A549 (cell line): ENCODE measurements around the gene AGR3. TPM values are rescaled to one million over a fixed set of nuclear protein-coding genes. Genes with fewer than 3 reads are reported as not detected.

Experiments used
- ATAC-seq, 2 experiments: fragments of 200-7000 bp in 1 of 2; fragments of >200 bp in 1 of 2; cut with Nextera tagmentation in 1 of 2; cut with Tn5 transposase in 1 of 2; 3 replicates each; pipeline versions ENCODE4 v1.8.0 to v1.9.1; 2018 to 2020; ENCODE audit warnings: mild to moderate bottlenecking in 1 of 2, moderate library complexity in 1 of 2
- CTCF ChIA-PET: fragments of 300-600 bp; sonication (Branson Sonifier 250); formaldehyde crosslinking; extraction: SDS; loops from one replicate; lab custom pipeline; 2021; ENCODE audit warnings: antibody characterized with exemption, inconsistent platforms; lab: Yijun Ruan, JAX
- POLR2A ChIA-PET: fragments of 350-600 bp; formaldehyde crosslinking; extraction: SDS; loops from one replicate; lab custom pipeline; 2021; ENCODE audit warnings: antibody characterized with exemption, inconsistent platforms; lab: Yijun Ruan, JAX
- DNase-seq, 2 experiments: peaks; one replicate each; pipeline versions ENCODE4 v3.0.0 to v3.0.0-alpha.2; 2011 to 2016; ENCODE audit warnings: low read depth in 1 of 2, low spot score in 1 of 2
- FAIRE-seq: peaks from 2 replicates; lab custom pipeline; 2011; peaks lifted over from hg19 to GRCh38; lab: Jason Lieb, UNC
- H3K27ac ChIP-seq, 2 experiments: fragments of >200 bp; sonication (Bioruptor Twin); formaldehyde crosslinking; 3 replicates each; pipeline ENCODE4 v1.5.1; 2016 to 2017
- H3K4me1 ChIP-seq: fragments of >200 bp; sonication (Bioruptor Twin); formaldehyde crosslinking; 3 replicates; pipeline ENCODE4 v1.6.1; 2016
- H3K4me2 ChIP-seq: fragments of >200 bp; sonication (Bioruptor Twin); formaldehyde crosslinking; 3 replicates; pipeline ENCODE4 v1.6.1; 2016
- H3K4me3 ChIP-seq: fragments of >200 bp; sonication (Bioruptor Twin); formaldehyde crosslinking; 3 replicates; pipeline ENCODE4 v1.5.1; 2016
- H3K9me3 ChIP-seq: fragments of >200 bp; sonication (Bioruptor Twin); formaldehyde crosslinking; 3 replicates; pipeline ENCODE4 v1.6.1; 2016
- CBX2 ChIP-seq: fragments of 200-600 bp; sonication (generic); IDR thresholded peaks from 2 replicates; pipeline ENCODE4 v1.6.1; 2016; ENCODE audit warnings: low read depth, mild to moderate bottlenecking, borderline replicate concordance
- CHD4 ChIP-seq: fragments of 200-600 bp; sonication (generic); IDR thresholded peaks from 2 replicates; pipeline ENCODE4 v1.6.1; 2016; ENCODE audit warnings: antibody characterized with exemption, mild to moderate bottlenecking, borderline replicate concordance
- EHMT2 ChIP-seq: fragments of 200-600 bp; sonication (generic); IDR thresholded peaks from 2 replicates; pipeline ENCODE4 v1.6.1; 2016; ENCODE audit warnings: antibody characterized with exemption, low read depth, mild to moderate bottlenecking, moderate library complexity
- FOSB ChIP-seq: fragments of 250-450 bp; sonication (Bioruptor Pico); IDR thresholded peaks from 2 replicates; pipeline ENCODE4 v1.5.0; 2020; ENCODE audit warnings: mild to moderate bottlenecking, moderate library complexity
- FOSL2 ChIP-seq, 2 experiments: fragments of 450-650 bp in 1 of 2; fragments of >200 bp in 1 of 2; sonication (Bioruptor Twin) in 1 of 2; formaldehyde crosslinking; IDR thresholded peaks; 2 replicates each; pipeline versions ENCODE4 v1.5.0 to v1.6.1; 2016 to 2020; ENCODE audit warnings: mild to moderate bottlenecking in 1 of 2, moderate library complexity in 1 of 2
- MAZ ChIP-seq: fragments of 150-350 bp; IDR thresholded peaks from 2 replicates; pipeline ENCODE4 v1.6.1; 2014; ENCODE audit warnings: antibody characterized with exemption, low read depth, low read length, borderline replicate concordance
- PHF8 ChIP-seq: fragments of 200-600 bp; sonication (generic); IDR thresholded peaks from 2 replicates; pipeline ENCODE4 v1.6.1; 2016; ENCODE audit warnings: low read depth, mild to moderate bottlenecking, antibody characterized with exemption, moderate library complexity, borderline replicate concordance
- RARB ChIP-seq: fragments of 250-450 bp; sonication (Bioruptor Pico); IDR thresholded peaks from 2 replicates; pipeline ENCODE4 v1.8.0; 2021; ENCODE audit warnings: mild to moderate bottlenecking, moderate library complexity
- RNF2 ChIP-seq: fragments of 200-600 bp; sonication (generic); IDR thresholded peaks from 2 replicates; pipeline ENCODE4 v1.6.1; 2016; ENCODE audit warnings: low read depth, mild to moderate bottlenecking, antibody characterized with exemption, moderate library complexity, borderline replicate concordance
- SREBF2 ChIP-seq: fragments of 450-650 bp; IDR thresholded peaks from 2 replicates; pipeline ENCODE4 v1.6.1; 2014; ENCODE audit warnings: mild to moderate bottlenecking, moderate library complexity
- ZNF302 ChIP-seq: fragments of 250-450 bp; sonication (Bioruptor Pico); IDR thresholded peaks from 2 replicates; pipeline ENCODE4 v1.9.0; 2021; ENCODE audit warnings: inconsistent platforms, mild to moderate bottlenecking, moderate library complexity
- ZSCAN20 ChIP-seq: fragments of 250-450 bp; sonication (Bioruptor Pico); IDR thresholded peaks from 2 replicates; pipeline ENCODE4 v1.8.0; 2022; ENCODE audit warnings: mild to moderate bottlenecking, moderate library complexity
- WGBS: methylation state at CpG from one replicate; pipeline ENCODE4 v1.1.6; 2017; ENCODE audit errors: missing lambda C conversion rate; 5-methylcytosine and 5-hydroxymethylcytosine counted together
- polyA plus RNA-seq, 4 experiments: library from polyadenylated mRNA; depleted of rRNA in 3 of 4; stranded (reverse); fragments of >200 nt; fragmentation: RNase III in 1 of 4; extraction: RNeasy Plus Mini Kit Qiagen cat#74134 plus additional on column Dnase treatment in 1 of 4; gene quantifications; 2 replicates in 3 of 4; 3 replicates in 1 of 4; pipeline ENCODE4 v1.2.3, GENCODE V29; 2011 to 2017
- TF ChIP-seq, protein P1 (sequence below): fragments of >200 bp; sonication (Bioruptor Twin); formaldehyde crosslinking; IDR thresholded peaks from 3 replicates; pipeline ENCODE4 v1.6.1; 2016
- TF ChIP-seq, protein P2 (sequence below): fragments of >200 bp; sonication (Bioruptor Twin); formaldehyde crosslinking; IDR thresholded peaks from 2 replicates; pipeline ENCODE4 v1.6.1; 2016
- TF ChIP-seq, protein P3 (sequence below): fragments of 150-350 bp; IDR thresholded peaks from 2 replicates; pipeline ENCODE4 v1.6.1; 2014; ENCODE audit warnings: low read depth, mild to moderate bottlenecking, low read length
- TF ChIP-seq, protein P4 (sequence below): fragments of 200-600 bp; sonication (generic); IDR thresholded peaks from 2 replicates; pipeline ENCODE4 v1.6.1; 2016; ENCODE audit warnings: antibody characterized with exemption, mild to moderate bottlenecking, moderate library complexity
- TF ChIP-seq, protein P5 (sequence below): fragments of 250-450 bp; sonication (Bioruptor Pico); IDR thresholded peaks from 2 replicates; pipeline ENCODE4 v1.5.0; 2020; ENCODE audit warnings: low read depth, mild to moderate bottlenecking, moderate library complexity
- TF ChIP-seq, protein P6 (sequence below): fragments of 250-450 bp; sonication (Bioruptor Pico); IDR thresholded peaks from 2 replicates; pipeline ENCODE4 v1.5.0; 2021; ENCODE audit warnings: mild to moderate bottlenecking, moderate library complexity, borderline replicate concordance

Gene AGR3
- polyA plus RNA-seq, 2 of the 4 experiments (the other 2 are of a cell fraction): 0.36 TPM; not detected in 1

DNA sequence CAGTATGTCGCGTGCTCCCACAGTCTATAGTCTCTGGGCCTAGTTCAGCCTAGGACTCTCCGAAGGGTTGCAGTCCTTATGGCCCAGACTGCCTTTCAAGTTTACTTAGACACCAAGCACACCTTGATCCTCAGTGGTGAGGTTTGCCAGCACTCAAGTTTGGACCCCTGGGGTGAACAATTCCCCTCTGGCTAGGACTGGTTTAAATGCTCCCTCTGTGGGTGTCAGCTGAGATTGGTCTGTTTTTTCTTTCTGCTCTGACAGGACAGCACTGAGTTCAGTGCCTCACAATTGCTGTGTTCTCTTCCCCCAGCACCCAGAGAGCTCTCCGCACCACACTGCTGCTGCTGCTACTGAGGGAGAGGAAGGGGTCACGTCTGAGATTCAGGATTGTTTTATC lies 31.9 kb upstream of the AGR3 start:
- Histone ChIP-seq H3K4me3 (no peak overlapping the region), H3K9me3 (peaks cover 10% of the 10 kb centered on the region; the same call in 1 of the 3 replicates), H3K27ac (peak overlapping the region in 1 of 2 experiments; percentile 22; a peak in 2 of 6 replicates), H3K4me2 (no peak overlapping the region), H3K4me1 (peaks cover 31% of the 10 kb centered on the region)
- WGBS: 97% methylated on average over 4 of the region's 5 CpGs
- ChIA-PET POLR2A (no interaction called here), CTCF (interaction anchor here (1.1 to 3.3 kb wide), 3 partner anchors 22 to 219 kb away, joined by 4 to 13 read pairs (median 6); no protein-coding TSS in a partner anchor)
- FAIRE-seq (no peak), DNase-seq (no peak), ATAC-seq (no peak)
- TF ChIP-seq, protein P1, sequence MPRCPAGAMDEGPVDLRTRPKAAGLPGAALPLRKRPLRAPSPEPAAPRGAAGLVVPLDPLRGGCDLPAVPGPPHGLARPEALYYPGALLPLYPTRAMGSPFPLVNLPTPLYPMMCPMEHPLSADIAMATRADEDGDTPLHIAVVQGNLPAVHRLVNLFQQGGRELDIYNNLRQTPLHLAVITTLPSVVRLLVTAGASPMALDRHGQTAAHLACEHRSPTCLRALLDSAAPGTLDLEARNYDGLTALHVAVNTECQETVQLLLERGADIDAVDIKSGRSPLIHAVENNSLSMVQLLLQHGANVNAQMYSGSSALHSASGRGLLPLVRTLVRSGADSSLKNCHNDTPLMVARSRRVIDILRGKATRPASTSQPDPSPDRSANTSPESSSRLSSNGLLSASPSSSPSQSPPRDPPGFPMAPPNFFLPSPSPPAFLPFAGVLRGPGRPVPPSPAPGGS: no peak
- TF ChIP-seq, protein P2, sequence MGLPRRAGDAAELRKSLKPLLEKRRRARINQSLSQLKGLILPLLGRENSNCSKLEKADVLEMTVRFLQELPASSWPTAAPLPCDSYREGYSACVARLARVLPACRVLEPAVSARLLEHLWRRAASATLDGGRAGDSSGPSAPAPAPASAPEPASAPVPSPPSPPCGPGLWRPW: no peak
- TF ChIP-seq, protein P3, sequence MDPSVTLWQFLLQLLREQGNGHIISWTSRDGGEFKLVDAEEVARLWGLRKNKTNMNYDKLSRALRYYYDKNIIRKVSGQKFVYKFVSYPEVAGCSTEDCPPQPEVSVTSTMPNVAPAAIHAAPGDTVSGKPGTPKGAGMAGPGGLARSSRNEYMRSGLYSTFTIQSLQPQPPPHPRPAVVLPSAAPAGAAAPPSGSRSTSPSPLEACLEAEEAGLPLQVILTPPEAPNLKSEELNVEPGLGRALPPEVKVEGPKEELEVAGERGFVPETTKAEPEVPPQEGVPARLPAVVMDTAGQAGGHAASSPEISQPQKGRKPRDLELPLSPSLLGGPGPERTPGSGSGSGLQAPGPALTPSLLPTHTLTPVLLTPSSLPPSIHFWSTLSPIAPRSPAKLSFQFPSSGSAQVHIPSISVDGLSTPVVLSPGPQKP: no peak
- TF ChIP-seq, protein P4, sequence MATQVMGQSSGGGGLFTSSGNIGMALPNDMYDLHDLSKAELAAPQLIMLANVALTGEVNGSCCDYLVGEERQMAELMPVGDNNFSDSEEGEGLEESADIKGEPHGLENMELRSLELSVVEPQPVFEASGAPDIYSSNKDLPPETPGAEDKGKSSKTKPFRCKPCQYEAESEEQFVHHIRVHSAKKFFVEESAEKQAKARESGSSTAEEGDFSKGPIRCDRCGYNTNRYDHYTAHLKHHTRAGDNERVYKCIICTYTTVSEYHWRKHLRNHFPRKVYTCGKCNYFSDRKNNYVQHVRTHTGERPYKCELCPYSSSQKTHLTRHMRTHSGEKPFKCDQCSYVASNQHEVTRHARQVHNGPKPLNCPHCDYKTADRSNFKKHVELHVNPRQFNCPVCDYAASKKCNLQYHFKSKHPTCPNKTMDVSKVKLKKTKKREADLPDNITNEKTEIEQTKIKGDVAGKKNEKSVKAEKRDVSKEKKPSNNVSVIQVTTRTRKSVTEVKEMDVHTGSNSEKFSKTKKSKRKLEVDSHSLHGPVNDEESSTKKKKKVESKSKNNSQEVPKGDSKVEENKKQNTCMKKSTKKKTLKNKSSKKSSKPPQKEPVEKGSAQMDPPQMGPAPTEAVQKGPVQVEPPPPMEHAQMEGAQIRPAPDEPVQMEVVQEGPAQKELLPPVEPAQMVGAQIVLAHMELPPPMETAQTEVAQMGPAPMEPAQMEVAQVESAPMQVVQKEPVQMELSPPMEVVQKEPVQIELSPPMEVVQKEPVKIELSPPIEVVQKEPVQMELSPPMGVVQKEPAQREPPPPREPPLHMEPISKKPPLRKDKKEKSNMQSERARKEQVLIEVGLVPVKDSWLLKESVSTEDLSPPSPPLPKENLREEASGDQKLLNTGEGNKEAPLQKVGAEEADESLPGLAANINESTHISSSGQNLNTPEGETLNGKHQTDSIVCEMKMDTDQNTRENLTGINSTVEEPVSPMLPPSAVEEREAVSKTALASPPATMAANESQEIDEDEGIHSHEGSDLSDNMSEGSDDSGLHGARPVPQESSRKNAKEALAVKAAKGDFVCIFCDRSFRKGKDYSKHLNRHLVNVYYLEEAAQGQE: no peak
- TF ChIP-seq, protein P5, sequence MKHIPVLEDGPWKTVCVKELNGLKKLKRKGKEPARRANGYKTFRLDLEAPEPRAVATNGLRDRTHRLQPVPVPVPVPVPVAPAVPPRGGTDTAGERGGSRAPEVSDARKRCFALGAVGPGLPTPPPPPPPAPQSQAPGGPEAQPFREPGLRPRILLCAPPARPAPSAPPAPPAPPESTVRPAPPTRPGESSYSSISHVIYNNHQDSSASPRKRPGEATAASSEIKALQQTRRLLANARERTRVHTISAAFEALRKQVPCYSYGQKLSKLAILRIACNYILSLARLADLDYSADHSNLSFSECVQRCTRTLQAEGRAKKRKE (CRISPR knock-in tag): no peak
- no peak for TF ChIP-seq MAZ
- no peak for TF ChIP-seq SREBF2
- TF ChIP-seq RARB: no peak
- TF ChIP-seq FOSB (CRISPR knock-in tag): no peak
- no peak for TF ChIP-seq PHF8
- no peak for TF ChIP-seq CHD4
- TF ChIP-seq CBX2: no peak
- no peak for TF ChIP-seq RNF2
- no peak for TF ChIP-seq ZNF302 (CRISPR knock-in tag)
- TF ChIP-seq ZSCAN20 (CRISPR knock-in tag): no peak
- TF ChIP-seq EHMT2: no peak
- TF ChIP-seq, protein P6, sequence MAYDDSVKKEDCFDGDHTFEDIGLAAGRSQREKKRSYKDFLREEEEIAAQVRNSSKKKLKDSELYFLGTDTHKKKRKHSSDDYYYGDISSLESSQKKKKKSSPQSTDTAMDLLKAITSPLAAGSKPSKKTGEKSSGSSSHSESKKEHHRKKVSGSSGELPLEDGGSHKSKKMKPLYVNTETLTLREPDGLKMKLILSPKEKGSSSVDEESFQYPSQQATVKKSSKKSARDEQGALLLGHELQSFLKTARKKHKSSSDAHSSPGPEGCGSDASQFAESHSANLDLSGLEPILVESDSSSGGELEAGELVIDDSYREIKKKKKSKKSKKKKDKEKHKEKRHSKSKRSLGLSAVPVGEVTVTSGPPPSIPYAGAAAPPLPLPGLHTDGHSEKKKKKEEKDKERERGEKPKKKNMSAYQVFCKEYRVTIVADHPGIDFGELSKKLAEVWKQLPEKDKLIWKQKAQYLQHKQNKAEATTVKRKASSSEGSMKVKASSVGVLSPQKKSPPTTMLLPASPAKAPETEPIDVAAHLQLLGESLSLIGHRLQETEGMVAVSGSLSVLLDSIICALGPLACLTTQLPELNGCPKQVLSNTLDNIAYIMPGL (CRISPR knock-in tag): no peak
- no peak for TF ChIP-seq FOSL2 (IDR thresholded peaks at IDR 0.05)
- no peak for TF ChIP-seq FOSL2 (CRISPR knock-in tag; IDR thresholded peaks at IDR 0.05)
